GM12878 (cell line): ENCODE results near the gene ENOX1.

Source experiments
- GABPA ChIP-seq: IDR thresholded peaks from 2 replicates; pipeline ENCODE4 v1.6.1; 2014; ENCODE audit warnings: antibody characterized with exemption, low read depth, mild to moderate bottlenecking, inconsistent platforms
- TAF1 ChIP-seq: IDR thresholded peaks from 2 replicates; pipeline ENCODE4 v1.6.1; 2011; ENCODE audit warnings: mild to moderate bottlenecking, low read depth, low read length, borderline replicate concordance
- TF ChIP-seq, protein P1 (sequence below), 3 experiments: IDR thresholded peaks in 2 of 3; conservative IDR thresholded peaks in 1 of 3; 2 replicates each; pipeline ENCODE4 v1.5.1; 2011; ENCODE audit warnings: low read depth in 3 of 3, low read length in 3 of 3, mild to moderate bottlenecking in 3 of 3, control low read depth in 2 of 3, moderate library complexity in 2 of 3, inconsistent platforms in 1 of 3, mixed read lengths in 1 of 3; ENCODE audit not compliant: control insufficient read depth in 2 of 3, insufficient read depth in 1 of 3; ENCODE audit errors: extremely low read depth in 1 of 3

DNA sequence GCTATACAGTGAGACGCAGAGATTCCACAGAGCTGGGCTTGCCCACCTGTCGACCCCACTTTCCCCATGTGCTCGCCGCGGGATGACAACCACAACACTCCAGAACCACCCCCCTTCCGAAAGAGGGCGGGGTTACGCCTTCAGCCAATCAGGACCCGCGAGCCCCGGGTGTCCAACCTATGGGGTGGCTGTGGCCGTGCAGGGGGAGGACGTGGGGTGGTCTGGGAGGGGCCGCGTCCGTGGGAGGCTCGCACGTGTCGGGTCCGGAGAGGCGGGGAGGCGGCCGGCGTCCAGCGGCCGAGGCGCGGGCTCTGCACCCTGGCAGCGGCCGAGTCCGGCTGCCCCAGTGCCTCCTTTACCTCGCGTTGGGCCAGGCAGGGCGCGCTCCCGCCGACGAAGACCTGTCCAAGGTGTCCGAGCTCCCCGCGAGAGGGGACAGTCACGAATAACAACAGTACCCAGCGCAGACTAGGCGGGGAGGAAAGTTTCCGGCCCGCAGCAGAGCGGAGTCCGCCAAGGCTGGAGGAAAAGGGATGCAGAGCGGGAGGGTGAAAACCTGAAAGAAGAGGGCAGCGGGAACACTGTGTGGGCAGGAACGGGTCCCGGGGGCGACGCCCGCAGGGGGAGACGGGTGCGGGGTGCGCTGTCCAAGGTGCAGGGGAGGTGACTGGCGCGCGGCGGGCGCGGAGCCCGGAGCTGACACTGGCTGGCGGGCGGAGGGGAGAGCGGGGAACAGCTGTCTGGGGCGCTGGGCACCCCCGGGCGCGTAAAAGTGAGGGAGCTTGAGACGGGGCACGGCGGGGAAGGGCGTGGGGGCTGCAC, 911 bp downstream of the ENOX1 start:
- TF ChIP-seq, protein P1, sequence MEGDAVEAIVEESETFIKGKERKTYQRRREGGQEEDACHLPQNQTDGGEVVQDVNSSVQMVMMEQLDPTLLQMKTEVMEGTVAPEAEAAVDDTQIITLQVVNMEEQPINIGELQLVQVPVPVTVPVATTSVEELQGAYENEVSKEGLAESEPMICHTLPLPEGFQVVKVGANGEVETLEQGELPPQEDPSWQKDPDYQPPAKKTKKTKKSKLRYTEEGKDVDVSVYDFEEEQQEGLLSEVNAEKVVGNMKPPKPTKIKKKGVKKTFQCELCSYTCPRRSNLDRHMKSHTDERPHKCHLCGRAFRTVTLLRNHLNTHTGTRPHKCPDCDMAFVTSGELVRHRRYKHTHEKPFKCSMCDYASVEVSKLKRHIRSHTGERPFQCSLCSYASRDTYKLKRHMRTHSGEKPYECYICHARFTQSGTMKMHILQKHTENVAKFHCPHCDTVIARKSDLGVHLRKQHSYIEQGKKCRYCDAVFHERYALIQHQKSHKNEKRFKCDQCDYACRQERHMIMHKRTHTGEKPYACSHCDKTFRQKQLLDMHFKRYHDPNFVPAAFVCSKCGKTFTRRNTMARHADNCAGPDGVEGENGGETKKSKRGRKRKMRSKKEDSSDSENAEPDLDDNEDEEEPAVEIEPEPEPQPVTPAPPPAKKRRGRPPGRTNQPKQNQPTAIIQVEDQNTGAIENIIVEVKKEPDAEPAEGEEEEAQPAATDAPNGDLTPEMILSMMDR (IDR thresholded peaks at IDR 0.05 in 2 of 3, conservative IDR thresholded peaks at IDR 0.05 in 1 of 3; ENCODE audit: control insufficient read depth in 2 of 3, extremely low read depth in 1 of 3, insufficient read depth in 1 of 3, low read depth in 3 of 3, low read length in 3 of 3) = no peak
- TF ChIP-seq TAF1 (no peak), GABPA (no peak)
